PC-3 (cell line): ENCODE results near the gene LY86. TPM values are rescaled to one million over a fixed set of nuclear protein-coding genes. Genes with fewer than 3 reads are reported as not detected.

Experiments
- ATAC-seq: fragments of 200-7000 bp; cut with Tn5 transposase; 2 replicates; pipeline ENCODE4 v1.9.1; 2020; ENCODE audit warnings: mild to moderate bottlenecking, moderate library complexity
- BruUV-seq: library from RNA; stranded (reverse); fragments of 400-500 nt; replicated peaks from 2 replicates; lab custom pipeline; 2021; lab: Mats Ljungman, UMichigan
- CTCF ChIA-PET: fragments of 300-600 bp; sonication (Branson Sonifier 250); formaldehyde crosslinking; loops from one replicate; lab custom pipeline; 2022; ENCODE audit warnings: antibody characterized with exemption; lab: Charles Lee
- POLR2A ChIA-PET: fragments of 300-600 bp; sonication (Branson Sonifier 250); formaldehyde crosslinking; loops from one replicate; lab custom pipeline; 2022; ENCODE audit warnings: antibody characterized with exemption; ENCODE audit not compliant: unreplicated experiment; lab: Charles Lee
- DNase-seq: peaks from one replicate; pipeline ENCODE4 v3.0.0-alpha.2; 2015
- H2AFZ ChIP-seq: fragments of 300-600 bp; sonication (generic); 2 replicates; pipeline ENCODE4 v1.6.0; 2016; ENCODE audit warnings: antibody characterized with exemption, low read length
- H3F3A ChIP-seq: fragments of 300-600 bp; sonication (generic); one replicate; pipeline ENCODE4 v1.6.0; 2017; ENCODE audit warnings: antibody characterized with exemption, low read length, control low read depth, mild to moderate bottlenecking; ENCODE audit not compliant: unreplicated experiment
- H3K27ac ChIP-seq: fragments of 300-600 bp; sonication (generic); 2 replicates; pipeline ENCODE4 v1.5.1; 2016; ENCODE audit warnings: mild to moderate bottlenecking, low read length
- H3K27me3 ChIP-seq: fragments of 300-600 bp; sonication (generic); 2 replicates; pipeline ENCODE4 v1.6.1; 2016; ENCODE audit warnings: low read length, mixed read lengths
- H3K36me3 ChIP-seq: fragments of 300-600 bp; sonication (generic); 2 replicates; pipeline ENCODE4 v1.6.1; 2016; ENCODE audit warnings: low read depth, mixed run types, low read length, mixed read lengths
- H3K4me1 ChIP-seq: fragments of 300-600 bp; sonication (generic); 2 replicates; pipeline ENCODE4 v1.5.1; 2016; ENCODE audit warnings: low read length; ENCODE audit not compliant: insufficient read depth
- H3K4me2 ChIP-seq: fragments of 300-600 bp; sonication (generic); 2 replicates; pipeline ENCODE4 v1.6.0; 2016; ENCODE audit warnings: low read length
- H3K4me3 ChIP-seq: fragments of 300-600 bp; sonication (generic); 2 replicates; pipeline ENCODE4 v1.5.1; 2016; ENCODE audit warnings: mild to moderate bottlenecking, low read length, mixed read lengths
- H3K79me2 ChIP-seq: fragments of 300-600 bp; sonication (generic); 2 replicates; pipeline ENCODE4 v1.6.1; 2017; ENCODE audit warnings: low read length, mixed read lengths
- H3K9ac ChIP-seq: fragments of 300-600 bp; sonication (generic); 2 replicates; pipeline ENCODE4 v1.6.0; 2016; ENCODE audit warnings: mild to moderate bottlenecking, low read length
- H3K9me2 ChIP-seq: fragments of 300-600 bp; sonication (generic); replicated peaks from 2 replicates; pipeline ENCODE4 v1.6.1; 2016; ENCODE audit warnings: mixed run types, low read length, mixed read lengths
- H3K9me3 ChIP-seq: fragments of 300-600 bp; sonication (generic); 2 replicates; pipeline ENCODE4 v1.6.1; 2016; ENCODE audit warnings: low read length, mixed read lengths
- H4K20me1 ChIP-seq: fragments of 300-600 bp; sonication (generic); 2 replicates; pipeline ENCODE4 v1.6.1; 2016; ENCODE audit warnings: low read length, mixed read lengths
- EZH2 ChIP-seq: fragments of 300-600 bp; sonication (generic); IDR thresholded peaks from one replicate; pipeline ENCODE4 v1.6.1; 2017; ENCODE audit warnings: antibody characterized with exemption, mild to moderate bottlenecking, low read length; ENCODE audit not compliant: unreplicated experiment
- EZH2phosphoT487 ChIP-seq: fragments of 300-600 bp; sonication (generic); IDR thresholded peaks from 2 replicates; pipeline ENCODE4 v1.6.1; 2018; ENCODE audit warnings: mild to moderate bottlenecking, antibody characterized with exemption, low read length, borderline replicate concordance
- intact Hi-C: fragments of 100-400 bp; cut with micrococcal nuclease; formaldehyde crosslinking; loops from 2 replicates; pipeline ENCODE4 v1.9.0; 2023
- total RNA-seq: library from RNA; depleted of rRNA; stranded (reverse); fragments of >200 nt; gene quantifications from 2 replicates; pipeline ENCODE4 v1.2.3, GENCODE V29; 2014
- TF ChIP-seq, protein P1 (sequence below): fragments of 300-600 bp; sonication (generic); conservative IDR thresholded peaks from 2 replicates; pipeline ENCODE4 v1.5.1; 2017; ENCODE audit warnings: antibody characterized with exemption, low read depth, mild to moderate bottlenecking, low read length

Gene LY86
- total RNA-seq, 1 experiment from 2014 or later = not detected

DNA sequence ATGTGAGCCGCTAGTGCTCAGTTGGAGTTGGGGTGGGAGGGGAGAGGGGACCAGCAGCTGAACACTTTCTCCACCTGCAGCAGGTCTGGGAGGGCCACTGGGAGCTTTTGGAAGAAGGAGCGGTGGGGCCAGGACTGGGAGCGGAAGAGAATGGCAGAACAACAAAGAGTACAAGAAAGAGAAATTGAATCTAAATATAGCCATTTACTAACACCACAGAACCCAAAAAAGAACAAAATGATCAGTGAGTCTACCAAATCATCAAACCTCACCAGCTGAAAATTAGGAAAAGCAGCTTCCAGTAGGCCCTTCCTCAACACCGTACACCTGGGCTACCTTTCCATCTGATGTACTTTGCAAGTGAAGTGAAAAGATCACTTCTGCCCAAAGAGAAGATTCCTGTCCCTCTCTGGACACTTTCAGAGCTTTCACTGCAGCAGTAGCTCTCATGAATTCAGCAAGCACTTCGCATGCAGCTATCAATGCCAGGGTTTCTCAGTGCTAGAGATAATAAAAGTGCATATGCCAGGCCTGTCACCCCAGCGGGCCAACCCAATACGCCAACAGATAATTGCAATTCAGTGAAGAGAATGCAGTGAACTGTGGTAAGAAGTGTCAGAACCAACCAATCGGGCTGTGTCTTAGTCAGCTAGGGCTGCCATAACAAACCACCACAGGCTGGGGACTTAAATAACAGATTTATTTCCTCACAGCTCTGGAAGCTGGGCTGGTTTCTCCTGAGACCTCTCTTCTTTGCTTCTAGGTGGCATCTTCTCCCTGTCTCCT lies 597 bp downstream of the LY86 start:
- Histone ChIP-seq H3K27ac (no peak overlapping the region), H3K27me3 (peaks cover 53% of the 10 kb centered on the region), H4K20me1 (no peaks in the 10 kb centered on the region), H3K79me2 (no peaks in the 10 kb centered on the region), H3K9me3 (no peaks in the 10 kb centered on the region), H3K36me3 (no peaks in the 10 kb centered on the region), H3K4me1 (no peaks in the 10 kb centered on the region), H3K9ac (no peak overlapping the region), H3K9me2 (no peaks in the 10 kb centered on the region), H2AFZ (no peak overlapping the region), H3K4me2 (no peak overlapping the region), H3K4me3 (no peak overlapping the region), H3F3A (no peaks in the 10 kb centered on the region)
- ATAC-seq (no peak), DNase-seq (no peak)
- CTCF ChIA-PET = no interaction called here
- intact Hi-C loops = no loop called here
- TF ChIP-seq, protein P1, sequence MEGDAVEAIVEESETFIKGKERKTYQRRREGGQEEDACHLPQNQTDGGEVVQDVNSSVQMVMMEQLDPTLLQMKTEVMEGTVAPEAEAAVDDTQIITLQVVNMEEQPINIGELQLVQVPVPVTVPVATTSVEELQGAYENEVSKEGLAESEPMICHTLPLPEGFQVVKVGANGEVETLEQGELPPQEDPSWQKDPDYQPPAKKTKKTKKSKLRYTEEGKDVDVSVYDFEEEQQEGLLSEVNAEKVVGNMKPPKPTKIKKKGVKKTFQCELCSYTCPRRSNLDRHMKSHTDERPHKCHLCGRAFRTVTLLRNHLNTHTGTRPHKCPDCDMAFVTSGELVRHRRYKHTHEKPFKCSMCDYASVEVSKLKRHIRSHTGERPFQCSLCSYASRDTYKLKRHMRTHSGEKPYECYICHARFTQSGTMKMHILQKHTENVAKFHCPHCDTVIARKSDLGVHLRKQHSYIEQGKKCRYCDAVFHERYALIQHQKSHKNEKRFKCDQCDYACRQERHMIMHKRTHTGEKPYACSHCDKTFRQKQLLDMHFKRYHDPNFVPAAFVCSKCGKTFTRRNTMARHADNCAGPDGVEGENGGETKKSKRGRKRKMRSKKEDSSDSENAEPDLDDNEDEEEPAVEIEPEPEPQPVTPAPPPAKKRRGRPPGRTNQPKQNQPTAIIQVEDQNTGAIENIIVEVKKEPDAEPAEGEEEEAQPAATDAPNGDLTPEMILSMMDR = no peak
- TF ChIP-seq EZH2 (no peak), EZH2phosphoT487 (no peak)
- POLR2A ChIA-PET = no interaction called here
- BruUV-seq = no TSS peak

- H3K27me3 ChIP-seq = peaks cover 61% of the 10 kb centered on the region
- H3K4me1 ChIP-seq = no peaks in the 10 kb centered on the region
- no peak overlapping the region for H3K4me2 ChIP-seq
- H3K9me3 ChIP-seq = no peaks in the 10 kb centered on the region
- no peak overlapping the region for H2AFZ ChIP-seq
- no peaks in the 10 kb centered on the region for H3K36me3 ChIP-seq
- H3K9me2 ChIP-seq = no peaks in the 10 kb centered on the region
- ATAC-seq (no peak), DNase-seq (no peak)
- CTCF ChIA-PET = no interaction called here
- POLR2A ChIA-PET = no interaction called here
- H3F3A ChIP-seq = no peaks in the 10 kb centered on the region
- H3K4me3 ChIP-seq = no peak overlapping the region
- H4K20me1 ChIP-seq = no peaks in the 10 kb centered on the region
- TF ChIP-seq, protein P1 = no peak
- TF ChIP-seq EZH2phosphoT487 (no peak), EZH2 (no peak)
- no peaks in the 10 kb centered on the region for H3K79me2 ChIP-seq
- no peak overlapping the region for H3K27ac ChIP-seq
- H3K9ac ChIP-seq = no peak overlapping the region
- BruUV-seq = no TSS peak
- intact Hi-C loops = no loop called here
These were observed 2.0 kb downstream of the LY86 start for GRCh38 chr6:6590530-6590929.

- no peak overlapping the region for H3K4me3 ChIP-seq
These were observed 3.4 kb downstream of the LY86 start for GRCh38 chr6:6591778-6592465.

More at GRCh38 chr6:6591778-6592465, 3.4 kb downstream of the LY86 start:
- H3K9me2 ChIP-seq = no peaks in the 10 kb centered on the region
- DNase-seq (no peak), ATAC-seq (no peak)
- no peaks in the 10 kb centered on the region for H3F3A ChIP-seq
- no peaks in the 10 kb centered on the region for H4K20me1 ChIP-seq
- H2AFZ ChIP-seq = no peak overlapping the region
- H3K9me3 ChIP-seq = no peaks in the 10 kb centered on the region
- POLR2A ChIA-PET = no interaction called here
- H3K4me1 ChIP-seq = no peaks in the 10 kb centered on the region
- intact Hi-C loops = no loop called here
- CTCF ChIA-PET = no interaction called here
- no TSS peak for BruUV-seq
- H3K79me2 ChIP-seq = no peaks in the 10 kb centered on the region
- no peak for TF ChIP-seq EZH2phosphoT487
- TF ChIP-seq, protein P1 = no peak
- TF ChIP-seq EZH2 = no peak
- H3K9ac ChIP-seq = no peak overlapping the region
- H3K36me3 ChIP-seq = no peaks in the 10 kb centered on the region
- H3K27ac ChIP-seq = no peak overlapping the region
- H3K27me3 ChIP-seq = peaks cover 60% of the 10 kb centered on the region
- H3K4me2 ChIP-seq = no peak overlapping the region
